Left ventricle myocardium superior (tissue), 1 donor: ENCODE data around the gene EAF2. TPM values are rescaled to one million over a fixed set of nuclear protein-coding genes. Genes with fewer than 3 reads are reported as not detected.

Source experiments
- ATAC-seq: fragments of 200-7000 bp; cut with Tn5 transposase; one replicate; pipeline ENCODE4 v1.9.1; 2020; ENCODE audit warnings: mild to moderate bottlenecking, moderate library complexity
- DNase-seq: peaks from one replicate; pipeline ENCODE4 v3.0.0-alpha.2; 2020
- intact Hi-C: fragments of 100-400 bp; cut with micrococcal nuclease; formaldehyde crosslinking; loops from one replicate; pipeline ENCODE4 v1.11.0; 2022
- total RNA-seq: library from RNA; stranded (reverse); fragmentation: NEBNext Ultra II Directional; extraction: Animal tissue kit (Norgen Biotek cat#: 25700); gene quantifications from one replicate; pipeline ENCODE4 v1.2.1, GENCODE V29; 2021
- donor health status: DM: no; HTN: yes; CAD: no; lungs with severe emphysema.

The EAF2 gene
- total RNA-seq, 1 donor from 2014 or later: 3.5 TPM

DNA sequence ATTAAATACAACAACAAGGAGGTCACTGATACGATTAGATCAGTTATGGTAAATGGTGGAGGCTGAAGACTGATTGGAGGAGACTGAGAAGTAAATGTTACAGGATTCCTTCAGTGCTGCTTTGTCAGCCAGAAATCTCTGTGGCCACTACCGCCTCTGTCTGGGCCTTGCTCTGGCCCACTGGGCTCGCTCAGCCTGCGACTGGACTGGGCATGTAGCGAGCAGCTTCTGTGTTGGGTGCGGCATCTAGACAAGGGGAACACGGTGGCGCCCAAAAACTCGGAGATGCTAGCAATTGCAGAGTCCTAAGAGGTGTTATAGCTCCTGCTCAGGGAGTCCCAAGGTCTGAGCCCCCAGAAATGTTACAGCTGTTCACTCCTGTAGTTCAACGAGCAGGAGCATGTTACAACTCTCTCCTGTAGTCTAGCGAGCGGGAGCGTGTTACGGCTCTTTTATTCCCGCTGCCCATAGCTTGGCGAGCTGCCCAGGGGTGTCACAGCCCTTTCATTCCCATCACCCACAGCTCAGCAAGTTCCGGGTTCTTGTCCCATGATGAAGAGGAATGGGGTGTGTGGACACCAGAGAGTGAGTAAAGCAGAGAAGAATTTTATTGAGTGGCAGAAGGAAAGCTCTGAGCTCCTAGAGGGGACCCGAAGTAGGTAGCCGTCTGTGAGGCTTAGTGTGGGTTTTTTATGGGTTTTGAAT is 83.9 kb downstream of the EAF2 start:
- DNase-seq (no peak), ATAC-seq (no peak)
- intact Hi-C loops: no loop called here

DNA sequence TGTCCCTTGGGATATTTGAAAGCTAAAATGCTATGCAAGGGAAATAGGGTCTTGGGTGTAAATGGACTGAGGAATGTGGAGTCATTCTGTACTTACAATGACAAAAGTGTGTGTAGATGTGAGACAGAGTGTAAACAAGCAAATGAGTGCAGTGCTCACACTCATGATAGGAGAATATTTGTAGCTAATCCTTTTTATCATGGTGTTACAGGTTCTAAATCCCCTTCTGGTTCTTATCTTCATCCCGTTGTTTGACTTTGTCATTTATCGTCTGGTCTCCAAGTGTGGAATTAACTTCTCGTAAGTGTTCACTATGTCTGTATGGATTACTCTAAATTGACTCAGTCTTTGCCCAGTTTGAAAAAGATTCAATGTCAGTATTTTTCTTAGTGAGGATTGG is 89.7 kb downstream of the EAF2 start:
- ATAC-seq (no peak), DNase-seq (no peak)
- intact Hi-C loops: no loop called here

DNA sequence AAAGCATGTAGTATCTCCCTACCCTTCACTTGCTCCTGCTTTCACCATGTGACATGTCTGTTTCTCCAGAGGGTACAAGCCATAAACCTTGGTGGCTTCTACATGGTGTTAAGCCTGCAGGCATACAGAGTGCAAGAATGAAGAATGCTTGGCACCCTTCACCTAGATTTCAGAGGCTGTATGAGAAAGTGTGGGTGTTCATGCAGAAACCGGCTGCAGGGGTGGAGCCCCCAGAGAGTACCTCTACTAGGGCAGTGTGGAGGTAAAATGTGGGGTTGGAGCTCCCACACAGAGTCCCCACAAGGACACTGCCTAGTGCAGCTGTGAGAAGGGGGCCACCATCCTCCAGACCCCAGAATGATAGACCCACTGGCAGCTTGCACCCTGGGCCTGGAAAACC is 91.4 kb downstream of the EAF2 start:
- ATAC-seq (no peak), DNase-seq (no peak)
- intact Hi-C loops: no loop called here

Other genes with a start within 250 kb of the EAF2 start
- gene FBXO40, start 241.8 kb upstream of the EAF2 start, total RNA-seq: 228 TPM
- 11.1 TPM for gene HCLS1, start 174.3 kb upstream of the EAF2 start, total RNA-seq
- 45.8 TPM for gene GOLGB1, start 85.5 kb upstream of the EAF2 start, total RNA-seq
- 6.3 TPM for gene IQCB1, start 149 bp upstream of the EAF2 start, total RNA-seq
- gene SLC15A2, start 59.2 kb downstream of the EAF2 start, total RNA-seq: 6.8 TPM
- 0.20 TPM for gene ILDR1, start 187.0 kb downstream of the EAF2 start, total RNA-seq
- gene CD86, start 220.2 kb downstream of the EAF2 start, total RNA-seq: 4.4 TPM